ENCODE data around the gene ARHGAP21.

The ARHGAP21 gene

GRCh38 chr10:24722676-24723385 is 856 bp downstream of the ARHGAP21 start:
- DNase-seq (ENCODE audit: low spot score): peak; percentile 79

GRCh38 chr10:24722131-24722675 is 1.5 kb downstream of the ARHGAP21 start:
- no peak for DNase-seq (ENCODE audit: low spot score)

GRCh38 chr10:24721229-24722106 is 2.2 kb downstream of the ARHGAP21 start:
- no peak for DNase-seq (ENCODE audit: low spot score)

GRCh38 chr10:24720096-24720495 is 3.6 kb downstream of the ARHGAP21 start:
- no peak for DNase-seq (ENCODE audit: low spot score)

- no peak for DNase-seq (ENCODE audit: low spot score)
Observed at GRCh38 chr10:24718031-24718855, 5.4 kb downstream of the ARHGAP21 start.

- DNase-seq (ENCODE audit: low spot score): no peak
Observed at GRCh38 chr10:24716295-24716694, 7.4 kb downstream of the ARHGAP21 start.

- DNase-seq (ENCODE audit: low spot score): no peak
Observed at GRCh38 chr10:24715246-24715769, 8.4 kb downstream of the ARHGAP21 start.

- no peak for DNase-seq (ENCODE audit: low spot score)
Observed at GRCh38 chr10:24713086-24713485, 10.6 kb downstream of the ARHGAP21 start.

- no peak for DNase-seq (ENCODE audit: low spot score)
Observed at GRCh38 chr10:24711465-24711864, 12.2 kb downstream of the ARHGAP21 start.

GRCh38 chr10:24708081-24708480 is 15.6 kb downstream of the ARHGAP21 start:
- DNase-seq (ENCODE audit: low spot score): no peak

GRCh38 chr10:24707445-24707844 is 16.2 kb downstream of the ARHGAP21 start:
- DNase-seq (ENCODE audit: low spot score): no peak

- no peak for DNase-seq (ENCODE audit: low spot score)
Observed at GRCh38 chr10:24706479-24707118, 17.1 kb downstream of the ARHGAP21 start.

GRCh38 chr10:24703700-24704099 is 20.0 kb downstream of the ARHGAP21 start:
- no peak for DNase-seq (ENCODE audit: low spot score)

- DNase-seq (ENCODE audit: low spot score): no peak
Observed at GRCh38 chr10:24701447-24701846, 22.2 kb downstream of the ARHGAP21 start.

GRCh38 chr10:24700948-24701347 is 22.7 kb downstream of the ARHGAP21 start:
- DNase-seq (ENCODE audit: low spot score): no peak

- DNase-seq (ENCODE audit: low spot score): no peak
Observed at GRCh38 chr10:24698270-24698669, 25.4 kb downstream of the ARHGAP21 start.

- DNase-seq (ENCODE audit: low spot score): no peak
Observed at GRCh38 chr10:24697080-24697479, 26.6 kb downstream of the ARHGAP21 start.

- no peak for DNase-seq (ENCODE audit: low spot score)
Observed at GRCh38 chr10:24695452-24695851, 28.2 kb downstream of the ARHGAP21 start.

GRCh38 chr10:24694086-24694485 is 29.6 kb downstream of the ARHGAP21 start:
- DNase-seq (ENCODE audit: low spot score): no peak

- no peak for DNase-seq (ENCODE audit: low spot score)
Observed at GRCh38 chr10:24690961-24691512, 32.6 kb downstream of the ARHGAP21 start.

GRCh38 chr10:24685958-24686540 is 37.6 kb downstream of the ARHGAP21 start:
- DNase-seq (ENCODE audit: low spot score): no peak

Data from left forelimb (tissue), 1 donor.